Measurements from ENCODE around the gene ZNF800.
A peak's percentile ranks its signal among the peaks of the same experiment; 100 is the strongest.

The ZNF800 gene

GRCh38 chr7:127346575-127347256, 45.8 kb downstream of the ZNF800 start:
- DNase-seq, result no peak

GRCh38 chr7:127342596-127342995, 49.9 kb downstream of the ZNF800 start:
- no peak for DNase-seq

GRCh38 chr7:127338122-127338521, 54.4 kb downstream of the ZNF800 start:
- no peak for DNase-seq

GRCh38 chr7:127337581-127337980, 54.9 kb downstream of the ZNF800 start:
- no peak for DNase-seq

GRCh38 chr7:127336458-127336857, 56.0 kb downstream of the ZNF800 start:
- DNase-seq, result no peak

- no peak for DNase-seq
Measured at GRCh38 chr7:127332880-127333279, 59.6 kb downstream of the ZNF800 start.

GRCh38 chr7:127330070-127330469, 62.4 kb downstream of the ZNF800 start:
- DNase-seq, result no peak

- no peak for DNase-seq
Measured at GRCh38 chr7:127322832-127323493, 69.5 kb downstream of the ZNF800 start.

- peak; percentile 34 for DNase-seq
Measured at GRCh38 chr7:127322351-127322750, 70.2 kb downstream of the ZNF800 start.

GRCh38 chr7:127320974-127321373, 71.5 kb downstream of the ZNF800 start:
- no peak for DNase-seq
